Measurements from ENCODE around the gene NOD2. TPM values are rescaled to one million over a fixed set of nuclear protein-coding genes. Genes with fewer than 3 reads are reported as not detected.

NOD2 gene
- total and polyA plus RNA-seq, 2 experiments from 2014 or later = 0.27 to 0.66 TPM

GRCh38 chr16:50669741-50670140 lies 23.7 kb upstream of the NOD2 start:
- H3K36me3 ChIP-seq (ENCODE audit: insufficient read depth) = no peaks in the 10 kb centered on the region
- no peaks in the 10 kb centered on the region for H3F3A ChIP-seq (replicated peaks; ENCODE audit: low read depth)
- no peak overlapping the region for H3K27ac ChIP-seq (ENCODE audit: low read depth)
- H3K9me2 ChIP-seq (ENCODE audit: insufficient read depth) = no peaks in the 10 kb centered on the region
- no peak overlapping the region for H3K4me2 ChIP-seq
- no peaks in the 10 kb centered on the region for H3K4me1 ChIP-seq (ENCODE audit: insufficient read depth)
- H3K27ac Mint-ChIP-seq = no peak overlapping the region
- no peak overlapping the region for H3K4me3 ChIP-seq
- H3K9me3 Mint-ChIP-seq = peaks cover 33% of the 10 kb centered on the region
- H3K27me3 ChIP-seq (ENCODE audit: insufficient read depth) = peaks cover 7% of the 10 kb centered on the region; the same call in 1 of the 2 replicates
- no peak for DNase-seq (ENCODE audit: low spot score)
- no peak overlapping the region for H3K4me3 Mint-ChIP-seq
- ATAC-seq = no peak
- H3K36me3 Mint-ChIP-seq (ENCODE audit: low read depth) = peaks cover 24% of the 10 kb centered on the region
- H3K4me1 Mint-ChIP-seq = peaks cover 10% of the 10 kb centered on the region
- H3K27me3 Mint-ChIP-seq (ENCODE audit: insufficient read depth, low read depth, poor library complexity) = peaks cover 5% of the 10 kb centered on the region
- TF ChIP-seq CREB1 (CRISPR knock-in tag; IDR thresholded peaks at IDR 0.05; ENCODE audit: low read depth) (no peak), POLR2AphosphoS5 (IDR thresholded peaks at IDR 0.05; ENCODE audit: low read depth) (no peak), ZNF114 (CRISPR knock-in tag; IDR thresholded peaks at IDR 0.05) (no peak), ZNF331 (CRISPR knock-in tag; IDR thresholded peaks at IDR 0.05; ENCODE audit: low read depth) (no peak), NANOG (IDR thresholded peaks at IDR 0.05; ENCODE audit: borderline replicate concordance) (no peak), JUNB (IDR thresholded peaks at IDR 0.05; ENCODE audit: unreplicated experiment) (no peak), STAT1 (IDR thresholded peaks at IDR 0.05; ENCODE audit: unreplicated experiment) (no peak), EZH2phosphoT487 (IDR thresholded peaks at IDR 0.05; ENCODE audit: unreplicated experiment) (no peak), EZH2 (IDR thresholded peaks at IDR 0.05; ENCODE audit: low read depth, unreplicated experiment) (no peak)
- TF ChIP-seq, protein P1, sequence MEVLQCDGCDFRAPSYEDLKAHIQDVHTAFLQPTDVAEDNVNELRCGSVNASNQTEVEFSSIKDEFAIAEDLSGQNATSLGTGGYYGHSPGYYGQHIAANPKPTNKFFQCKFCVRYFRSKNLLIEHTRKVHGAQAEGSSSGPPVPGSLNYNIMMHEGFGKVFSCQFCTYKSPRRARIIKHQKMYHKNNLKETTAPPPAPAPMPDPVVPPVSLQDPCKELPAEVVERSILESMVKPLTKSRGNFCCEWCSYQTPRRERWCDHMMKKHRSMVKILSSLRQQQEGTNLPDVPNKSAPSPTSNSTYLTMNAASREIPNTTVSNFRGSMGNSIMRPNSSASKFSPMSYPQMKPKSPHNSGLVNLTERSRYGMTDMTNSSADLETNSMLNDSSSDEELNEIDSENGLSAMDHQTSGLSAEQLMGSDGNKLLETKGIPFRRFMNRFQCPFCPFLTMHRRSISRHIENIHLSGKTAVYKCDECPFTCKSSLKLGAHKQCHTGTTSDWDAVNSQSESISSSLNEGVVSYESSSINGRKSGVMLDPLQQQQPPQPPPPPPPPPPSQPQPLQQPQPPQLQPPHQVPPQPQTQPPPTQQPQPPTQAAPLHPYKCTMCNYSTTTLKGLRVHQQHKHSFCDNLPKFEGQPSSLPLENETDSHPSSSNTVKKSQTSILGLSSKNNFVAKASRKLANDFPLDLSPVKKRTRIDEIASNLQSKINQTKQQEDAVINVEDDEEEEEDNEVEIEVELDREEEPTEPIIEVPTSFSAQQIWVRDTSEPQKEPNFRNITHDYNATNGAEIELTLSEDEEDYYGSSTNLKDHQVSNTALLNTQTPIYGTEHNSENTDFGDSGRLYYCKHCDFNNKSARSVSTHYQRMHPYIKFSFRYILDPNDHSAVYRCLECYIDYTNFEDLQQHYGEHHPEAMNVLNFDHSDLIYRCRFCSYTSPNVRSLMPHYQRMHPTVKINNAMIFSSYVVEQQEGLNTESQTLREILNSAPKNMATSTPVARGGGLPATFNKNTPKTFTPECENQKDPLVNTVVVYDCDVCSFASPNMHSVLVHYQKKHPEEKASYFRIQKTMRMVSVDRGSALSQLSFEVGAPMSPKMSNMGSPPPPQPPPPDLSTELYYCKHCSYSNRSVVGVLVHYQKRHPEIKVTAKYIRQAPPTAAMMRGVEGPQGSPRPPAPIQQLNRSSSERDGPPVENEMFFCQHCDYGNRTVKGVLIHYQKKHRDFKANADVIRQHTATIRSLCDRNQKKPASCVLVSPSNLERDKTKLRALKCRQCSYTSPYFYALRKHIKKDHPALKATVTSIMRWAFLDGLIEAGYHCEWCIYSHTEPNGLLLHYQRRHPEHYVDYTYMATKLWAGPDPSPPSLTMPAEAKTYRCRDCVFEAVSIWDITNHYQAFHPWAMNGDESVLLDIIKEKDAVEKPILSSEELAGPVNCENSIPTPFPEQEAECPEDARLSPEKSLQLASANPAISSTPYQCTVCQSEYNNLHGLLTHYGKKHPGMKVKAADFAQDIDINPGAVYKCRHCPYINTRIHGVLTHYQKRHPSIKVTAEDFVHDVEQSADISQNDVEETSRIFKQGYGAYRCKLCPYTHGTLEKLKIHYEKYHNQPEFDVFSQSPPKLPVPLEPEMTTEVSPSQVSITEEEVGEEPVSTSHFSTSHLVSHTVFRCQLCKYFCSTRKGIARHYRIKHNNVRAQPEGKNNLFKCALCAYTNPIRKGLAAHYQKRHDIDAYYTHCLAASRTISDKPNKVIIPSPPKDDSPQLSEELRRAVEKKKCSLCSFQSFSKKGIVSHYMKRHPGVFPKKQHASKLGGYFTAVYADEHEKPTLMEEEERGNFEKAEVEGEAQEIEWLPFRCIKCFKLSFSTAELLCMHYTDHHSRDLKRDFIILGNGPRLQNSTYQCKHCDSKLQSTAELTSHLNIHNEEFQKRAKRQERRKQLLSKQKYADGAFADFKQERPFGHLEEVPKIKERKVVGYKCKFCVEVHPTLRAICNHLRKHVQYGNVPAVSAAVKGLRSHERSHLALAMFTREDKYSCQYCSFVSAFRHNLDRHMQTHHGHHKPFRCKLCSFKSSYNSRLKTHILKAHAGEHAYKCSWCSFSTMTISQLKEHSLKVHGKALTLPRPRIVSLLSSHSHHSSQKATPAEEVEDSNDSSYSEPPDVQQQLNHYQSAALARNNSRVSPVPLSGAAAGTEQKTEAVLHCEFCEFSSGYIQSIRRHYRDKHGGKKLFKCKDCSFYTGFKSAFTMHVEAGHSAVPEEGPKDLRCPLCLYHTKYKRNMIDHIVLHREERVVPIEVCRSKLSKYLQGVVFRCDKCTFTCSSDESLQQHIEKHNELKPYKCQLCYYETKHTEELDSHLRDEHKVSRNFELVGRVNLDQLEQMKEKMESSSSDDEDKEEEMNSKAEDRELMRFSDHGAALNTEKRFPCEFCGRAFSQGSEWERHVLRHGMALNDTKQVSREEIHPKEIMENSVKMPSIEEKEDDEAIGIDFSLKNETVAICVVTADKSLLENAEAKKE (CRISPR knock-in tag; IDR thresholded peaks at IDR 0.05) = no peak
- TF ChIP-seq, protein P2, sequence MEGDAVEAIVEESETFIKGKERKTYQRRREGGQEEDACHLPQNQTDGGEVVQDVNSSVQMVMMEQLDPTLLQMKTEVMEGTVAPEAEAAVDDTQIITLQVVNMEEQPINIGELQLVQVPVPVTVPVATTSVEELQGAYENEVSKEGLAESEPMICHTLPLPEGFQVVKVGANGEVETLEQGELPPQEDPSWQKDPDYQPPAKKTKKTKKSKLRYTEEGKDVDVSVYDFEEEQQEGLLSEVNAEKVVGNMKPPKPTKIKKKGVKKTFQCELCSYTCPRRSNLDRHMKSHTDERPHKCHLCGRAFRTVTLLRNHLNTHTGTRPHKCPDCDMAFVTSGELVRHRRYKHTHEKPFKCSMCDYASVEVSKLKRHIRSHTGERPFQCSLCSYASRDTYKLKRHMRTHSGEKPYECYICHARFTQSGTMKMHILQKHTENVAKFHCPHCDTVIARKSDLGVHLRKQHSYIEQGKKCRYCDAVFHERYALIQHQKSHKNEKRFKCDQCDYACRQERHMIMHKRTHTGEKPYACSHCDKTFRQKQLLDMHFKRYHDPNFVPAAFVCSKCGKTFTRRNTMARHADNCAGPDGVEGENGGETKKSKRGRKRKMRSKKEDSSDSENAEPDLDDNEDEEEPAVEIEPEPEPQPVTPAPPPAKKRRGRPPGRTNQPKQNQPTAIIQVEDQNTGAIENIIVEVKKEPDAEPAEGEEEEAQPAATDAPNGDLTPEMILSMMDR (conservative IDR thresholded peaks at IDR 0.05; ENCODE audit: low read depth in 2 of 2) = no peak
- TF ChIP-seq, protein P3, sequence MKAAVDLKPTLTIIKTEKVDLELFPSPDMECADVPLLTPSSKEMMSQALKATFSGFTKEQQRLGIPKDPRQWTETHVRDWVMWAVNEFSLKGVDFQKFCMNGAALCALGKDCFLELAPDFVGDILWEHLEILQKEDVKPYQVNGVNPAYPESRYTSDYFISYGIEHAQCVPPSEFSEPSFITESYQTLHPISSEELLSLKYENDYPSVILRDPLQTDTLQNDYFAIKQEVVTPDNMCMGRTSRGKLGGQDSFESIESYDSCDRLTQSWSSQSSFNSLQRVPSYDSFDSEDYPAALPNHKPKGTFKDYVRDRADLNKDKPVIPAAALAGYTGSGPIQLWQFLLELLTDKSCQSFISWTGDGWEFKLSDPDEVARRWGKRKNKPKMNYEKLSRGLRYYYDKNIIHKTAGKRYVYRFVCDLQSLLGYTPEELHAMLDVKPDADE (IDR thresholded peaks at IDR 0.05) = no peak
- TF ChIP-seq, protein P4, sequence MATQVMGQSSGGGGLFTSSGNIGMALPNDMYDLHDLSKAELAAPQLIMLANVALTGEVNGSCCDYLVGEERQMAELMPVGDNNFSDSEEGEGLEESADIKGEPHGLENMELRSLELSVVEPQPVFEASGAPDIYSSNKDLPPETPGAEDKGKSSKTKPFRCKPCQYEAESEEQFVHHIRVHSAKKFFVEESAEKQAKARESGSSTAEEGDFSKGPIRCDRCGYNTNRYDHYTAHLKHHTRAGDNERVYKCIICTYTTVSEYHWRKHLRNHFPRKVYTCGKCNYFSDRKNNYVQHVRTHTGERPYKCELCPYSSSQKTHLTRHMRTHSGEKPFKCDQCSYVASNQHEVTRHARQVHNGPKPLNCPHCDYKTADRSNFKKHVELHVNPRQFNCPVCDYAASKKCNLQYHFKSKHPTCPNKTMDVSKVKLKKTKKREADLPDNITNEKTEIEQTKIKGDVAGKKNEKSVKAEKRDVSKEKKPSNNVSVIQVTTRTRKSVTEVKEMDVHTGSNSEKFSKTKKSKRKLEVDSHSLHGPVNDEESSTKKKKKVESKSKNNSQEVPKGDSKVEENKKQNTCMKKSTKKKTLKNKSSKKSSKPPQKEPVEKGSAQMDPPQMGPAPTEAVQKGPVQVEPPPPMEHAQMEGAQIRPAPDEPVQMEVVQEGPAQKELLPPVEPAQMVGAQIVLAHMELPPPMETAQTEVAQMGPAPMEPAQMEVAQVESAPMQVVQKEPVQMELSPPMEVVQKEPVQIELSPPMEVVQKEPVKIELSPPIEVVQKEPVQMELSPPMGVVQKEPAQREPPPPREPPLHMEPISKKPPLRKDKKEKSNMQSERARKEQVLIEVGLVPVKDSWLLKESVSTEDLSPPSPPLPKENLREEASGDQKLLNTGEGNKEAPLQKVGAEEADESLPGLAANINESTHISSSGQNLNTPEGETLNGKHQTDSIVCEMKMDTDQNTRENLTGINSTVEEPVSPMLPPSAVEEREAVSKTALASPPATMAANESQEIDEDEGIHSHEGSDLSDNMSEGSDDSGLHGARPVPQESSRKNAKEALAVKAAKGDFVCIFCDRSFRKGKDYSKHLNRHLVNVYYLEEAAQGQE (IDR thresholded peaks at IDR 0.05; ENCODE audit: unreplicated experiment) = no peak
- H4K20me1 ChIP-seq (replicated peaks; ENCODE audit: insufficient read depth) = no peaks in the 10 kb centered on the region
- no peak overlapping the region for H2AFZ ChIP-seq
- H3K79me2 ChIP-seq (replicated peaks; ENCODE audit: insufficient read depth) = no peaks in the 10 kb centered on the region
